SK-N-SH (cell line): ENCODE results near the gene ARID1B. TPM values are rescaled to one million over a fixed set of nuclear protein-coding genes. Genes with fewer than 3 reads are reported as not detected.

Experiments
- CTCF ChIA-PET: fragments of 300-600, 350-600 bp; formaldehyde crosslinking; extraction: SDS; loops from one replicate; lab custom pipeline; 2021; lab: Yijun Ruan, JAX
- POLR2A ChIA-PET: fragments of 350-600 bp; sonication (Branson Sonifier 250); formaldehyde crosslinking; extraction: SDS; loops from one replicate; lab custom pipeline; 2020; ENCODE audit warnings: antibody characterized with exemption, inconsistent platforms; lab: Yijun Ruan, JAX
- DNase-seq: peaks from one replicate; pipeline ENCODE4 v3.0.0; 2012
- H2AFZ ChIP-seq: fragments of 200-600 bp; sonication (generic); 2 replicates; pipeline ENCODE4 v1.8.1; 2016; ENCODE audit warnings: antibody characterized with exemption, mild to moderate bottlenecking, low read depth
- H3F3A ChIP-seq: fragments of 200-600 bp; sonication (generic); replicated peaks from 2 replicates; pipeline ENCODE3; 2016; ENCODE audit warnings: antibody characterized with exemption, mild to moderate bottlenecking; ENCODE audit not compliant: insufficient read depth
- H3K27ac ChIP-seq, 2 experiments: fragments of 200-500 bp in 1 of 2; fragments of 200-600 bp in 1 of 2; sonication (Bioruptor generic) in 1 of 2; sonication (generic), shearing (Covaris generic) in 1 of 2; 2 replicates each; pipeline versions ENCODE4 v1.5.1 to v1.6.1; 2014 to 2016; ENCODE audit warnings: low read depth in 2 of 2, inconsistent platforms in 1 of 2, low read length in 1 of 2, mild to moderate bottlenecking in 1 of 2, mixed read lengths in 1 of 2
- H3K27me3 ChIP-seq: fragments of 200-600 bp; sonication (generic), shearing (Covaris generic); 2 replicates; pipeline ENCODE4 v1.6.1; 2016; ENCODE audit warnings: mixed run types; ENCODE audit not compliant: insufficient read depth
- H3K36me3 ChIP-seq, 2 experiments: fragments of 200-500 bp in 1 of 2; fragments of 200-600 bp in 1 of 2; sonication (Bioruptor generic) in 1 of 2; sonication (generic) in 1 of 2; replicated peaks in 1 of 2; 2 replicates each; pipeline versions ENCODE3 to v1.5.1; 2014 to 2016; ENCODE audit warnings: low read length in 1 of 2, mild to moderate bottlenecking in 1 of 2; ENCODE audit not compliant: insufficient read depth in 2 of 2, control insufficient read depth in 1 of 2
- H3K4me1 ChIP-seq, 2 experiments: fragments of 200-500 bp in 1 of 2; fragments of 200-600 bp in 1 of 2; sonication (Bioruptor generic) in 1 of 2; sonication (generic), shearing (Covaris generic) in 1 of 2; 2 replicates each; pipeline versions ENCODE4 v1.5.1 to v1.6.1; 2014 to 2016; ENCODE audit warnings: low read depth in 1 of 2, low read length in 1 of 2, mixed run types in 1 of 2; ENCODE audit not compliant: insufficient read depth in 2 of 2, control insufficient read depth in 1 of 2
- H3K4me2 ChIP-seq: fragments of 200-600 bp; sonication (generic), shearing (Covaris generic); 2 replicates; pipeline ENCODE4 v1.6.1; 2017; ENCODE audit warnings: mixed run types
- H3K4me3 ChIP-seq, 2 experiments: fragments of 200-500 bp in 1 of 2; fragments of 200-600 bp in 1 of 2; sonication (Bioruptor generic) in 1 of 2; sonication (generic), shearing (Covaris generic) in 1 of 2; 2 replicates each; pipeline versions ENCODE4 v1.5.1 to v1.8.1; 2014 to 2016; ENCODE audit warnings: low read depth in 2 of 2, inconsistent platforms in 1 of 2, low read length in 1 of 2, mild to moderate bottlenecking in 1 of 2, mixed read lengths in 1 of 2, moderate library complexity in 1 of 2
- H3K79me2 ChIP-seq: fragments of 200-600 bp; sonication (generic); 2 replicates; pipeline ENCODE4 v1.8.1; 2017; ENCODE audit warnings: mild to moderate bottlenecking; ENCODE audit not compliant: insufficient read depth
- H3K9ac ChIP-seq: fragments of 200-600 bp; sonication (generic); 2 replicates; pipeline ENCODE4 v1.6.1; 2017; ENCODE audit warnings: mixed run types
- H3K9me2 ChIP-seq: fragments of 200-600 bp; sonication (generic); 2 replicates; pipeline ENCODE4 v1.6.1; 2017; ENCODE audit warnings: mixed run types
- H3K9me3 ChIP-seq: fragments of 200-600 bp; sonication (generic); 2 replicates; pipeline ENCODE4 v1.6.1; 2017; ENCODE audit warnings: mixed run types, mild to moderate bottlenecking, moderate library complexity
- H4K20me1 ChIP-seq: fragments of 200-600 bp; sonication (generic); 2 replicates; pipeline ENCODE4 v1.6.1; 2017; ENCODE audit warnings: mild to moderate bottlenecking, mixed run types; ENCODE audit not compliant: insufficient read depth
- ELF1 ChIP-seq: IDR thresholded peaks from 2 replicates; pipeline ENCODE4 v1.4.0; 2012
- EP300 ChIP-seq, 2 experiments: IDR thresholded peaks; 2 replicates each; pipeline versions ENCODE4 v1.4.0 to v1.6.1; 2012; ENCODE audit warnings: borderline replicate concordance in 1 of 2, low read depth in 1 of 2, low read length in 1 of 2
- EZH2phosphoT487 ChIP-seq: fragments of 200-600 bp; sonication (generic); IDR thresholded peaks from 2 replicates; pipeline ENCODE4 v1.6.1; 2017; ENCODE audit warnings: low read depth, mixed run types, mild to moderate bottlenecking, antibody characterized with exemption, moderate library complexity, borderline replicate concordance
- FOSL2 ChIP-seq: IDR thresholded peaks from 2 replicates; pipeline ENCODE4 v1.4.0; 2012; ENCODE audit warnings: low read depth, mild to moderate bottlenecking, moderate library complexity, borderline replicate concordance
- FOXJ3 ChIP-seq: sonication (generic); formaldehyde crosslinking; IDR thresholded peaks from 2 replicates; pipeline ENCODE4 v1.5.1; 2020; ENCODE audit warnings: mild to moderate bottlenecking, missing genetic modification reagents
- FOXM1 ChIP-seq: IDR thresholded peaks from 2 replicates; pipeline ENCODE4 v1.4.0; 2012; ENCODE audit warnings: low read depth, mild to moderate bottlenecking
- GABPA ChIP-seq: IDR thresholded peaks from 2 replicates; pipeline ENCODE4 v1.4.0; 2012; ENCODE audit warnings: low read depth, mild to moderate bottlenecking
- GATA2 ChIP-seq: sonication (generic); formaldehyde crosslinking; IDR thresholded peaks from 2 replicates; pipeline ENCODE4 v1.5.0; 2020; ENCODE audit warnings: mild to moderate bottlenecking, missing genetic modification reagents
- IRF3 ChIP-seq: fragments of 150-350 bp; IDR thresholded peaks from 2 replicates; pipeline ENCODE4 v1.6.1; 2016; ENCODE audit warnings: mild to moderate bottlenecking, low read depth, low read length
- JUND ChIP-seq: IDR thresholded peaks from 2 replicates; pipeline ENCODE4 v1.4.0; 2012
- MEF2A ChIP-seq: IDR thresholded peaks from 2 replicates; pipeline ENCODE4 v1.4.0; 2012; ENCODE audit warnings: low read depth, borderline replicate concordance
- NFIC ChIP-seq: IDR thresholded peaks from 2 replicates; pipeline ENCODE4 v1.4.0; 2012; ENCODE audit warnings: borderline replicate concordance
- NRF1 ChIP-seq: IDR thresholded peaks from 2 replicates; pipeline ENCODE4 v1.6.1; 2012; ENCODE audit warnings: low read depth, mild to moderate bottlenecking, low read length
- POLR2AphosphoS5 ChIP-seq: IDR thresholded peaks from 2 replicates; pipeline ENCODE4 v1.6.1; 2012; ENCODE audit warnings: low read depth, low read length
- RAD21 ChIP-seq: IDR thresholded peaks from 2 replicates; pipeline ENCODE4 v1.6.1; 2012; ENCODE audit warnings: mild to moderate bottlenecking, low read length
- RCOR1 ChIP-seq: fragments of 150-350 bp; IDR thresholded peaks from 2 replicates; pipeline ENCODE4 v1.6.1; 2017; ENCODE audit warnings: antibody characterized with exemption, low read length
- RFX5 ChIP-seq: IDR thresholded peaks from 2 replicates; pipeline ENCODE4 v1.6.1; 2012; ENCODE audit warnings: mild to moderate bottlenecking, improper control_type of control experiment, low read length
- RXRA ChIP-seq: IDR thresholded peaks from 2 replicates; pipeline ENCODE4 v1.4.0; 2012; ENCODE audit warnings: low read depth, mild to moderate bottlenecking, borderline replicate concordance
- SIN3A ChIP-seq: IDR thresholded peaks from 2 replicates; pipeline ENCODE4 v1.6.1; 2012; ENCODE audit warnings: low read depth, mild to moderate bottlenecking, low read length, moderate library complexity, borderline replicate concordance
- TAF1 ChIP-seq: IDR thresholded peaks from 2 replicates; pipeline ENCODE4 v1.6.1; 2012; ENCODE audit warnings: low read depth, mild to moderate bottlenecking, low read length, moderate library complexity, borderline replicate concordance
- TEAD4 ChIP-seq: IDR thresholded peaks from 2 replicates; pipeline ENCODE4 v1.4.0; 2012; ENCODE audit warnings: mild to moderate bottlenecking, borderline replicate concordance; ENCODE audit not compliant: insufficient read depth
- USF1 ChIP-seq: IDR thresholded peaks from 2 replicates; pipeline ENCODE4 v1.4.0; 2012; ENCODE audit warnings: low read depth, borderline replicate concordance
- YY1 ChIP-seq: IDR thresholded peaks from 2 replicates; pipeline ENCODE4 v1.4.0; 2012; ENCODE audit warnings: low read depth, mild to moderate bottlenecking
- WGBS: methylation state at CpG from one replicate; pipeline ENCODE4 v1.1.6; 2017; ENCODE audit warnings: low lambda C conversion rate; 5-methylcytosine and 5-hydroxymethylcytosine counted together
- polyA plus RNA-seq, 3 experiments: library from polyadenylated mRNA; depleted of rRNA; stranded (reverse); fragments of >200 nt; gene quantifications; 2 replicates each; pipeline ENCODE4 v1.2.3, GENCODE V29; 2012
- TF ChIP-seq, protein P1 (sequence below): IDR thresholded peaks from 2 replicates; pipeline ENCODE4 v1.4.0; 2012; ENCODE audit warnings: low read depth, borderline replicate concordance
- TF ChIP-seq, protein P2 (sequence below): fragments of 150-350 bp; IDR thresholded peaks from 2 replicates; pipeline ENCODE4 v1.6.1; 2017; ENCODE audit warnings: antibody characterized with exemption, low read length, low read depth, borderline replicate concordance
- TF ChIP-seq, protein P3 (sequence below): IDR thresholded peaks from 2 replicates; pipeline ENCODE4 v1.4.0; 2012; ENCODE audit warnings: low read depth
- TF ChIP-seq, protein P4 (sequence below): IDR thresholded peaks from 2 replicates; pipeline ENCODE4; 2012
- TF ChIP-seq, protein P5 (sequence below): fragments of 200-600 bp; sonication (generic); IDR thresholded peaks from 2 replicates; pipeline ENCODE4 v1.6.1; 2017; ENCODE audit warnings: antibody characterized with exemption, mild to moderate bottlenecking, moderate library complexity

Gene ARID1B
- polyA plus RNA-seq, 1 of the 3 experiments (the other 2 are of a cell fraction): 13.6 TPM

GRCh38 chr6:156828280-156828703, 51.1 kb downstream of the ARID1B start:
- WGBS: 36% methylated on average over 5 of the region's 5 CpGs
- no peak for DNase-seq
- Histone ChIP-seq H3K9me3 (no peaks in the 10 kb centered on the region), H3K79me2 (peaks cover 91% of the 10 kb centered on the region), H3K27me3 (no peaks in the 10 kb centered on the region), H3K4me2 (peak overlapping the region; percentile 77), H3K36me3 (peaks cover 5 to 18% of the 10 kb centered on the region in 2 experiments), H3K27ac (peak overlapping the region; percentile 58 to 98), H3K4me1 (peaks cover 48 to 55% of the 10 kb centered on the region in 2 experiments), H4K20me1 (peaks cover 75% of the 10 kb centered on the region), H2AFZ (no peak overlapping the region), H3K4me3 (peak overlapping the region in 1 of 2 experiments; percentile 23; a peak in 1 of 4 replicates), H3K9ac (peak overlapping the region; percentile 70; the same call in 1 of the 2 replicates), H3F3A (peaks cover 33% of the 10 kb centered on the region), H3K9me2 (no peaks in the 10 kb centered on the region)
- ChIA-PET CTCF (no interaction called here), POLR2A (interaction anchor here (0.8 to 0.9 kb wide), 2 partner anchors 19 to 51 kb away, joined by 3 to 5 read pairs; partner anchors contain the start of gene ARID1B)
- TF ChIP-seq GABPA (no peak), IRF3 (no peak), YY1 (no peak), FOXJ3 (no peak), RCOR1 (no peak), RFX5 (no peak), USF1 (no peak), FOSL2 (peak; percentile 84), SIN3A (no peak), POLR2AphosphoS5 (no peak), JUND (peak; percentile 66), RAD21 (no peak), NRF1 (no peak), ELF1 (no peak), MEF2A (peak; percentile 93), RXRA (peak; percentile 64; the same call in 1 of the 2 replicates), GATA2 (no peak), NFIC (no peak), FOXM1 (no peak), EP300 (IDR thresholded peaks at IDR 0.05; ENCODE audit: borderline replicate concordance in 1 of 2, low read depth in 1 of 2, low read length in 1 of 2) (no peak), EZH2phosphoT487 (no peak), TAF1 (no peak), TEAD4 (no peak)
- TF ChIP-seq, protein P1, sequence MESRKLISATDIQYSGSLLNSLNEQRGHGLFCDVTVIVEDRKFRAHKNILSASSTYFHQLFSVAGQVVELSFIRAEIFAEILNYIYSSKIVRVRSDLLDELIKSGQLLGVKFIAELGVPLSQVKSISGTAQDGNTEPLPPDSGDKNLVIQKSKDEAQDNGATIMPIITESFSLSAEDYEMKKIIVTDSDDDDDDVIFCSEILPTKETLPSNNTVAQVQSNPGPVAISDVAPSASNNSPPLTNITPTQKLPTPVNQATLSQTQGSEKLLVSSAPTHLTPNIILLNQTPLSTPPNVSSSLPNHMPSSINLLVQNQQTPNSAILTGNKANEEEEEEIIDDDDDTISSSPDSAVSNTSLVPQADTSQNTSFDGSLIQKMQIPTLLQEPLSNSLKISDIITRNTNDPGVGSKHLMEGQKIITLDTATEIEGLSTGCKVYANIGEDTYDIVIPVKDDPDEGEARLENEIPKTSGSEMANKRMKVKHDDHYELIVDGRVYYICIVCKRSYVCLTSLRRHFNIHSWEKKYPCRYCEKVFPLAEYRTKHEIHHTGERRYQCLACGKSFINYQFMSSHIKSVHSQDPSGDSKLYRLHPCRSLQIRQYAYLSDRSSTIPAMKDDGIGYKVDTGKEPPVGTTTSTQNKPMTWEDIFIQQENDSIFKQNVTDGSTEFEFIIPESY: no peak
- TF ChIP-seq, protein P2, sequence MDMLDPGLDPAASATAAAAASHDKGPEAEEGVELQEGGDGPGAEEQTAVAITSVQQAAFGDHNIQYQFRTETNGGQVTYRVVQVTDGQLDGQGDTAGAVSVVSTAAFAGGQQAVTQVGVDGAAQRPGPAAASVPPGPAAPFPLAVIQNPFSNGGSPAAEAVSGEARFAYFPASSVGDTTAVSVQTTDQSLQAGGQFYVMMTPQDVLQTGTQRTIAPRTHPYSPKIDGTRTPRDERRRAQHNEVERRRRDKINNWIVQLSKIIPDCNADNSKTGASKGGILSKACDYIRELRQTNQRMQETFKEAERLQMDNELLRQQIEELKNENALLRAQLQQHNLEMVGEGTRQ: no peak
- TF ChIP-seq, protein P3, sequence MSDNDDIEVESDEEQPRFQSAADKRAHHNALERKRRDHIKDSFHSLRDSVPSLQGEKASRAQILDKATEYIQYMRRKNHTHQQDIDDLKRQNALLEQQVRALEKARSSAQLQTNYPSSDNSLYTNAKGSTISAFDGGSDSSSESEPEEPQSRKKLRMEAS: peak; percentile 63
- TF ChIP-seq, protein P4, sequence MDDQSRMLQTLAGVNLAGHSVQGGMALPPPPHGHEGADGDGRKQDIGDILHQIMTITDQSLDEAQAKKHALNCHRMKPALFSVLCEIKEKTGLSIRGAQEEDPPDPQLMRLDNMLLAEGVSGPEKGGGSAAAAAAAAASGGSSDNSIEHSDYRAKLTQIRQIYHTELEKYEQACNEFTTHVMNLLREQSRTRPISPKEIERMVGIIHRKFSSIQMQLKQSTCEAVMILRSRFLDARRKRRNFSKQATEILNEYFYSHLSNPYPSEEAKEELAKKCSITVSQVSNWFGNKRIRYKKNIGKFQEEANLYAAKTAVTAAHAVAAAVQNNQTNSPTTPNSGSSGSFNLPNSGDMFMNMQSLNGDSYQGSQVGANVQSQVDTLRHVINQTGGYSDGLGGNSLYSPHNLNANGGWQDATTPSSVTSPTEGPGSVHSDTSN: no peak
- TF ChIP-seq, protein P5, sequence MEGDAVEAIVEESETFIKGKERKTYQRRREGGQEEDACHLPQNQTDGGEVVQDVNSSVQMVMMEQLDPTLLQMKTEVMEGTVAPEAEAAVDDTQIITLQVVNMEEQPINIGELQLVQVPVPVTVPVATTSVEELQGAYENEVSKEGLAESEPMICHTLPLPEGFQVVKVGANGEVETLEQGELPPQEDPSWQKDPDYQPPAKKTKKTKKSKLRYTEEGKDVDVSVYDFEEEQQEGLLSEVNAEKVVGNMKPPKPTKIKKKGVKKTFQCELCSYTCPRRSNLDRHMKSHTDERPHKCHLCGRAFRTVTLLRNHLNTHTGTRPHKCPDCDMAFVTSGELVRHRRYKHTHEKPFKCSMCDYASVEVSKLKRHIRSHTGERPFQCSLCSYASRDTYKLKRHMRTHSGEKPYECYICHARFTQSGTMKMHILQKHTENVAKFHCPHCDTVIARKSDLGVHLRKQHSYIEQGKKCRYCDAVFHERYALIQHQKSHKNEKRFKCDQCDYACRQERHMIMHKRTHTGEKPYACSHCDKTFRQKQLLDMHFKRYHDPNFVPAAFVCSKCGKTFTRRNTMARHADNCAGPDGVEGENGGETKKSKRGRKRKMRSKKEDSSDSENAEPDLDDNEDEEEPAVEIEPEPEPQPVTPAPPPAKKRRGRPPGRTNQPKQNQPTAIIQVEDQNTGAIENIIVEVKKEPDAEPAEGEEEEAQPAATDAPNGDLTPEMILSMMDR: no peak
